Stimulated activated CD8-positive, alpha-beta memory T cell treated with anti-CD3 and anti-CD28 coated beads, Interleukin-15, amount 100 ng/mL, for 48 hours (primary cell): Measurements from ENCODE around the gene DYNC1LI2.
"Not testable (repeated sequence)": the region's sequence is repeated elsewhere in the genome, so short reads cannot be mapped to it uniquely, and the experiment has no call there.

Experiments used
- DNase-seq, 2 donors: peaks; one replicate each; pipeline ENCODE4 v3.0.0-alpha.2; 2020; ENCODE audit warnings: low read depth in 2 of 2

The DYNC1LI2 gene

DNA sequence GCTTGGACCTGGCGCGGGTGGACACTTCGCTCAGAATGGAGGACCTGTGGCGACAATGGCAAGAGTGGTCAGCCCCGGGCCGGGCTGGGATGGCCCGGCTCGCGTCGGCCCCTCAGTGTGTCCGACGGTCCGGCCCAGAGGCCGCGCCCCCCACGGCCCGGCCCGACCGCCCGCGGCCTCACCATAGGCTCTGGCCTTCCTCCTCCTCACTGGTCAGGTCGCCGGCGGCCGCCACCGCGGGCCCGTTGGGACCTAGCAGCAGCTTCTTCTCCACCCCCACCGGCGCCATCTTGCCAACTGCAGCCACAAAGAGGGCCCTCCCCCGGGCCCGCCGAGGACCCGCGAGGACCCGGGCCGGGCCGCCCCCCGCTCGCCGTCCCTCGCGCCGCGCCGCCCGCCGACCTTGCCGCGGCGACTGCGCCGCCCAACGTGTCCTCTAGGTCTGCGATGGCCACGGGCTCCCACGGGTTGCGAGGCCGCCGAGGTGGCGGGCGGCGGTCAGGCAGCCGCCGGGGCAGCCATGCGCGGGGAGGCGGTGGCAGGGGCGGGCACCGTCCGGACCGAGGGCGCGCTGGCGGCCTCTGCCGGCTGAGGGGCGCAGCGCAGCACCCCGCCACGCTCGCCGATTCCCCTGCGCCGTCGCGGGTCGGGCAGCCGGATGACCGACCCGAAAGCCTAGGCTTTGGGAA, at the start of gene DYNC1LI2:
DYNC1LI2 (minus strand) TSS at position 307 of the 689 bp plus-strand sequence; CDS start at position 289, 18 bp downstream.
- peak; percentile 65 for DNase-seq

DNA sequence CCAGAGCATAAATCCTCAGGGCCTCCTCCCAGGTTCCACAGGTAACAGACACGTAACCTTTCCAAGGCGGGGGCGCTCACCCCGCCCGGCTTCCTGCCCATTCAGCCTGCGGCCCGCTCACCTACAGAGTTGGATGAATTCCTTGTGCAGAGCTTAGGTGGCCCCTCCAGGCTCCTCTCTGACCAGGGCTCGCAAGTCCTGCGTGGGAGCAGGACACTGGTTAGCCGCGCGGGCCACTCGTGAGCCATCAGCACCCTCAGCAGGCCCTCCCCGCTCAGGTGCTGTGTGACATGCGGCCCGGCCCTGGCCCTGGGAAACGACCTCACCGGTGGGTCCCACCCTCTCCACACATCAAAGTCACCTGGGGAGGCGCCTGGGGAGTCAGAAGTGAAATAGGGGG, 49.4 kb upstream of the DYNC1LI2 start:
- DNase-seq: no peak

DNA sequence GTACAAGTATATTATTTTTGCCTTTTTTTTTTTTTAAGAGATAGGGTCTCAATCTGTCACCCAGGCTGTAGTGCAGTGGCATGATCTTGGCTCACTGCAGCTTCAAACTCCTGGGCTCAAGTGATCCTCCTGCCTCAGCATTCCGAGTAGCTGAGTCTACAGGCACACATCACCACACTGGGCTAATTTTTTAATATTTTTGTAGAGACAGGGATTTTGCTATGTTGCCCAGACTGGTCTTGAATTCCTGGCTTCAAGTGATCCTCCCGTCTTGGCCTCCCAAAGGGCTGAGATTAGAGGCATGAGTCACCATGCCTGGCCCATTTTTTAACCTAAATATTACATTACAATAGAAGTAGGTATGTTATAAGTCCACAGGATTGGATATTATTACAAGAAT, 46.8 kb upstream of the DYNC1LI2 start:
- DNase-seq: no peak

DNA sequence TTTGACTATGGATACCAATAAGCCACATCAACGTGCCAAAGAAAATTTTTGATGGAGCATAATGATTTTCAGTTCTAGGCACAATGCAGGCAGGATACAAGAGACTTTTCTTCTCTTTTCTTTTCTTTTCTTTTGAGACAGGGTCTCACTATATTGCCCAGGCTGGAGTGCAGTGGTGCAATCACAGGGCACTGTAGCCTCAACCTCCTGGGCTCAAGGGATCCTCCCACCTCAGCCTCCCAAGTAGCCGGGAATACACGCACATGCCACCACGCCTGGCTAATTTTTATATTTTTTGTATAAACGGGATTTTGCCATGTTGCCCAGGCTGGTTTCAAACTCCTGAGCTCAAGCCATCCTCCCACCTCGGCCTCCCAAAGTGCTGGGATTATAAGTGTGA, 42.6 kb upstream of the DYNC1LI2 start:
- not testable (repeated sequence) for DNase-seq

DNA sequence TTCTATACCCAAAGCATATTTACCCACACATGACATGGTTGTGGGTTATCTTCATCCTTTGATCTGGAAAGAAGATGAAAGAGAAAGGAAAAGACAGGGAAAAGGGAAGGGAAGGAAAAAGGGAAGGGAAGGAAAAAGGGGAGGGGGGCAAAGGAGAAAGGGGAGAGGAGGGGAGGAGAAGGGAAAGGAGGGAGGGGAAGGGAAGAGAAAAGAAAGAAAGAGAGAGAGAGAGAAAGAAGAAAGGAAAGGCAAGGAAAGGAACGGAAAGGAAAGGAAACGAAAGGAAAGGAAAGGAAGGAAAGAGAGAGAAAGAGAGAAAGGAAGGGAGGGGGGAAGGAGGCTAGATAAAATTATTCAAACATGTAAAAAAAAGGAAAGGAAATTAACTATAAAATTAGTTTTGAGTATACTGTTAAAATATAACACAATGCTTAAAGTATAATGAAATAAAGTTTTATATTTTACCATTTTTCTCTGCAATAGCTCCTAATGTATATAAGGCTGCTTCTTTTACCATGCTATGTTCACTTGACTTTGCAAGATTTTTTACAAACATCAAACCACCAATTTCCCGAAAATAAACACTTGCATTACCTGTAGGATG, 38.8 kb upstream of the DYNC1LI2 start:
- DNase-seq: no peak

DNA sequence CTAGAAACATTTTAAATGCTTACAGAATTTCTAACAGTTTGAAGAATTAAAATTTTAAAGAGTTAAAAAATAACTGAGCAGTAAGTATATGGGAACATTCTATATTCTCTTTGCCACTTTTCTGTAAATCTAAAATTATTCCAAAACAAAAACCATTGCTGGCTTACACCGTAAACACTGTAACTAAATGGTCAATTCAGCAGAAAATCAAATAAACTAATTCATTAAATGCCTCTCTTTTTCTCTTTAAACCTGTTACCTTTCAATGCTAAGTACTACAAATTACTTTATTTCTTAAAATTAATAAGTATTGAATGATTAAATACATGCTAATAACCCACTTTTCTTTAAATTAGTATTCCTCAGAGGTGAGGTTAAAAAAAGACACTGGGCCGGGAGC, 36.0 kb upstream of the DYNC1LI2 start:
- DNase-seq: no peak

DNA sequence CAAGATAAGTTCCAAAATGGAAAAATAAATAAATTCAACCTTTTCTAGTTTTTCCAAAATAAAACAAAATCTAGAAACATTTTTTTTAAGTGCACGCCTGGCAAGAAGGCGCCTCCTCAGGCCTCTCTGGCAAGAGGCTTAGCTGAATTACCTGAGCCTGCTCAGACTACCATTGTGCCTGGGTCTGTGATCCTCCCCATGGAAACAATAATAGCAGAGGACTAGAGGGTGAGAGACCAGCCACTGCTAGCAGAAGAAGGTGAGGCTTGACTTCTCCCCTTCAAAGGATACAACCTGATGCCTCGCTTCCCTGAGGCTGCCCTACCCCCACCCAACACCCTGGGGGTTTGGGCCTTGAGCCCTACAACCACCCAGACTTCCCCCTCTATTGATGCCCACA, 35.1 kb upstream of the DYNC1LI2 start:
- no peak for DNase-seq

DNA sequence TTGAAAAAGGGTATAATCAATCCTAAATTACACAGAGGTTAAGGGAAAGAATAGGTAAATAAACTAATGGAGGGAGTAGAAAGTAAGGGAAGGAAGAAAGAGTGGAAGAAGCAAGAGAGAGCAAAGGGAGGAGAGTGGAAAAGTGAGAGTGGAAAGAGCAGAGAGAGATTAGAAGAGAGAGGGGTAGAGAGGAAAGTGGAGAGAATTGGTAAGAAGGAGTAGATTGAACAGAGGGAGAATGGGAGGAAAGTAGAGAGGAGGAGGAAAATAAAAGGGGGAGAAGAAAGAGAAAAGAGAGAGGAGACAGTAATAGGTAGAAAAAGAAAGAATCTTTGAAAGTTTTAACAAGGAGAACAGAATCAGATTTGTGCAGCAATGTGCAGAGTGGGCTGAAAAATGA, 25.0 kb upstream of the DYNC1LI2 start:
- DNase-seq: no peak

DNA sequence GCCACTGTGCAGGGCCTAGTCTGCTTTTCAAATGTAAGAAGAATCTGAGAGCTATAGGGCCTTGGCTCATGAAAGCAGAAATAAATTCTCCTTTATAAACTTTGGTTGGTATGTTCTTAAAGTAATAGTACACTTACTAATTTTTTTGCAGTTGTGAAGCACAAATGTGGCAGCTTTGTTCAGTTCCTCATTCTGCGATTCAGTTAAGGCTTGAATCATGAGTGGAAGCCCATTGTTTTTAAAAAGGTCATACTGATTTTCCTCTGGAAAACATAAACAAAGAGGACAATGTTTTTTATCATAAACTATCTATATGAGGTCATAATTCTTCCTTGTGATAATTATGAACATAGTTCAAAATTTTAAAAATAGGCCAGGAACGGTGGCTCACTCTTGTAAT, 23.6 kb upstream of the DYNC1LI2 start:
- DNase-seq: no peak

DNA sequence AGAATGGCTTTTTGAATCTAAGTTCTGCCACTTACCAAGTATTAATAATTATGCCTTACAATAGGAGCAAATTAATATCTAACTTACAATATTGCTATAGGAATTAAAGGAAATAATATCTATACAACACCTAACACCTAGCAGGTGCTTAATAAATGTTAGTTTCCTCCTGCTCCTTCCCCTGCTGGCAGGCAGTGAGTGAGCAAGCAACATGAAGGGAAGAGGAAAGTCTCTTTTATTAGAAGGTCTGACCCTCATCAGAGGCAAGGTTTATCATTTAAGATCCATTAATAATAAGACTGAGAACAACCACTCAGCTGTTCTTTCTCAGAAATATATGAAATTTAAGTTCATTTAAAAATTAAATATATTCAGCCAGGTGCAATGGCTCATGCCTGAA, 6.7 kb upstream of the DYNC1LI2 start:
- DNase-seq: no peak

DNA sequence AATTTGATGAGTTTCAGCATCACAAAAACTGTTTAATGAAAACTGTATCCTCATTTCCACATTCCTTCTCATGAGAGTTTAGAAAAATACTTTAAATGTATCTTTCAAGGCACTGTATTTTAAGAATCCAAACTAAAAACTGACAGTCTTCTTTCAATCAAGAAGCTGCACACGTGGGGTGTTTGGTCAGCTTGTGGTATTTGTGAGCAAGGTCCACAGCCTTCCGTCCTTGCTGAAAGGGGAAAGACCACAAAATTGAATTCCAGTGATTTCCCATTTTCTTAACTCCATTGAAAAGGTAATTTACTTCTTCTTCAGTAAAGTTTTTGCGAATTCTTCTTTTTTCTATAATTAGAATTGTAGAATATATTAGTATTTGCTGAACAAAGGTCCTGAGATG, 3.4 kb upstream of the DYNC1LI2 start:
- DNase-seq: no peak

DNA sequence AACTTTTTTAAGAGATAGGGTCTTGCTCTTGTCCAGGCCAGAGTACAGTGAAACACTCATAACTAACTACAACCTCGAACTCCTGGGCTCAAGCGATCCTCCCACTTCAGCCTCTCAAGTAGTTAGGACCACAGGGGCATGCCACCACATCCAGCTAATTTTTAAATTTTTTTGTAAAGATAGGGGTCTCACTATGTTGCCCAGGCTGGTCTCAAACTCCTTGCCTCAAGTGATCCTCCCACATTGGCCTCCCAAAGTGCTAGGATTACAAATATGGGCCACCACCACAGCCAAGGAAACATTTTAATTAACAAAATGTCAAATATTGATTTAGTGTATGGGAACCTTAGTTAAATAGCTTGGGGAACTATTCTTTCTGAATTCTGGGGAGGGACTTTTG, 2.8 kb upstream of the DYNC1LI2 start:
- no peak for DNase-seq

DNA sequence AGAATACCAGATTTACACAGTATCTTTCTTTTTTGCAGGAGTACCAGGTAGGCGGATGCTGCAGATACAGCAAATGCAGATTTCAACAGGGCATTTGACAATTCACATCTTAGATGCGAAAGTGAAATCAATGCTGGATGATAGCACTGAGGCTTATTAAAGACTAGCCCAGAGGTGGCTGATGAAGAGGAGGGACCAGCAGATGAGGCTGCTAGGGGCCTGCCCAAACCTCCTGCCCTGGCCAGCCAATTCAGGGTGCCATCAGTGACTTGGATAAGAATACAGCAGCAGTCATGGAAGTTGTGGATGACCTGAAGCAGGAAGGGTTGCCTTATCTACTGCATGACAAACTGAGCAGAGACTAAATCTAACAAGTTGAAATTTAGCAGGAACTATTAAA, 1.5 kb upstream of the DYNC1LI2 start:
- DNase-seq: no peak

DNA sequence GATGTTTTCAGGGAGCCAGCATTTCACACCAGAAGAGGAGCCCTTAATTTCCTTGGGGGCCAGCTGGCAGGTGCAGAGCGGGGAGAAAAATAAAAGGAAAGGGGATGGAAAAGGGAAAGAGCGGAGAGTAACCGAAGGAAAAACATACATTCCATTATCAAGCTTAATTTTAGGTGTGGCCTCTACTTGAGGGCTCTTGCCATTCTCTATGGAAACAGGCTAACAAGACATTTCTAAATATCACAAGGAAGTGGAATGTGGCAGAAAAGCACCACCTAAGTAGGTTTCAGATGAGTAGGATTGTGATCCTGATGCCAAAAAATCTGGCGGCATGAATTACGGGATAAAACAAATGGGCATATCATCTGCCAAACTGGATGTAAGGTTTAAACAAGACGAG, 970 bp upstream of the DYNC1LI2 start:
- DNase-seq: no peak

DNA sequence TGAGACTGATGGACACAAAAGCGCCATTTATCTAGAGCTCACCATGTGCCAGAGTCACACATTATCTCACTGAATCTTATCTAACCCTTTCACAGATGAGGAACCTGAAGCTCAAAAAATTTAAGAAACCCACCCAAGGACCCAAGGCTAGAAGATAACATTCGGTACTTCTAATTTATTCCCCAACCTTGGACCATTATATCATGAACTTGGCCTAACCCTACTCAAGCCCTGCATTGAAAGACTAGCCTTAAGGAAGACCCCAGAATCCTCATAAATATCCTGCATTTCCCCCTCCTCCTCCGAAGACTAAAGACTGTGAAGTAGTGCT, 548 bp upstream of the DYNC1LI2 start:
- DNase-seq: no peak

DNA sequence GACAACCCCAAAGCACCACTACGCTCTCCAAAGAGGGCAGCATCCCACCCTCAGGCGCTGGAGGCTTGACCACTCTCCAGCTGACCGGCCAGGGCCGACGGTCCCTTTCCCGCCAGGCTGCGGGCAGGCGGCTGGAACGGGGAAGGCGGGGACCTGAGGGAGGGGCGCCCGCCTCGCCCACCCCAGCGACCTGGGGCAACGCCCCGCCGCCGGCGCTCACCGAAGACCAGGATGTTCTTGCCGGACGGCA, 431 bp downstream of the DYNC1LI2 start:
- no peak for DNase-seq

DNA sequence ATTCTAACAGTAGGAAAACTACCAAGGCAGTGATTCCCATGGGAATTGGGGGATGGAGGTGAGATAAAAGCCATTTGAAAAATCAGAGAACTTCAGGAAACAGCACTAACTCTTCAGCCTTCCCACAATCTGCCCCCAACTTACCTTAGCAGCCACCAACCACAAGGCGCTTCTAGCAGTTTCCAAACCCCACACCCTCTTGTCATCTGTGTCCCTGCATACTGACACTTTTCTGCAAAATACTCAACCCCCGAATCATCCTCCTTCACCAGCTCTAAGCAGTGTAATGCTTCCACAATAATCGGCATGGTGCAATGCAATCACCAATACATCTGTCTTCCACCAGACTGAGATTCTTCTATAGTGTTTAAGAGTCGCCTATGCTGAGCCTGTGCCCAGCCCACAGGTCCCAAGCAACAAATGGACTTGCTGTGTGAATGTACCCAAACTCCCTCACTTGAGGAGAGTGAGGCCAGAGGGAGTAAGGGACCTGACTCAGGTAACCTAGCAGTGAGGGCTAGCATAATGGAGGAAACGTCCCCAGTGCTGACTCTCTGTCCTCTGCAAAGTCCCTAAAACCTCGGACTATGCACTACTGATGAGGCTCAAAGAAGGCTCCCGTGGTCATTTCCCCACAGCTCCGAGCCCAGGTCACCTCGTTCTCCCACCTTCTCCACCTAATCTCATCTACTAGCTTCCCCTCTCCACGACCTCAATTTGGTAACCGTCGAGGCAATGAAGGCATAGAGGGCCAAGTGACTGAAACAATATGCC, 943 bp downstream of the DYNC1LI2 start:
- no peak for DNase-seq

DNA sequence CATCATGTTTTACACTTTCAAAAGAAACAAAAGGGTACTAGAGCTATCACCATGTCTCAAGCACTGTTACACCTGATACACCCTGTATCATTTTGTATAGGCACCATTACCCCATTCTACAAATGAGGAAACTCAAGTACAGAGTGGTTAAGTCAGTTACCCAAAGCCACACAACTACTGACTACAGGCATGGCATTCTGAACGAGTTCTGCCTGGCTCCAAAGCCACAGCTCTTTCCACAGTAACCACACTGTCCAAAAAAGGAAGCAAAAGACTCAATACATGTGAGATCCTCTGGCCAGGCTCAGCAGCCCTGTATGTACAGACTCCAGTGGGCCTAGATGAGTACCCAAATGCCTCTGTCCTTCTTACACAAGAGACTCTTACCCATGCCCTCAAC, 4.7 kb downstream of the DYNC1LI2 start:
- DNase-seq: peak in 1 of 2 donors; percentile 16

DNA sequence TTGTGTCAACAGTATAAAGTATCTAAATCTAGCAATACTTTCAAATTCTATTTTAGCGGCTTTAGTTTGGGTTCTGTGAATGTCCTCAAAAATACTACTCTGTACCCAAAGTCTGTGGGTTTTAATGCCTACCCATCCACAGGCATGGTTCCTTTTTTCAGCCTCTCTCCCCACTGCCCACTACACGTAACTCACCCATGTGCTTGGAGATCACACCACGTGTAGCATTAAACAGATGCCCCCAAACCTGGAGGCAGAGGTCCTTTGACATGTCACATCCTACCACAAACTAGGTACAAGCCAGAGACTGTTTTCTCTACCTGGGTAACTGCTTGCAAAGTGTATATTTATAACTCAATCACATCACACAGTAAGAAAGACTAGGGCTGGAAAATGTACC, 5.4 kb downstream of the DYNC1LI2 start:
- DNase-seq: no peak

DNA sequence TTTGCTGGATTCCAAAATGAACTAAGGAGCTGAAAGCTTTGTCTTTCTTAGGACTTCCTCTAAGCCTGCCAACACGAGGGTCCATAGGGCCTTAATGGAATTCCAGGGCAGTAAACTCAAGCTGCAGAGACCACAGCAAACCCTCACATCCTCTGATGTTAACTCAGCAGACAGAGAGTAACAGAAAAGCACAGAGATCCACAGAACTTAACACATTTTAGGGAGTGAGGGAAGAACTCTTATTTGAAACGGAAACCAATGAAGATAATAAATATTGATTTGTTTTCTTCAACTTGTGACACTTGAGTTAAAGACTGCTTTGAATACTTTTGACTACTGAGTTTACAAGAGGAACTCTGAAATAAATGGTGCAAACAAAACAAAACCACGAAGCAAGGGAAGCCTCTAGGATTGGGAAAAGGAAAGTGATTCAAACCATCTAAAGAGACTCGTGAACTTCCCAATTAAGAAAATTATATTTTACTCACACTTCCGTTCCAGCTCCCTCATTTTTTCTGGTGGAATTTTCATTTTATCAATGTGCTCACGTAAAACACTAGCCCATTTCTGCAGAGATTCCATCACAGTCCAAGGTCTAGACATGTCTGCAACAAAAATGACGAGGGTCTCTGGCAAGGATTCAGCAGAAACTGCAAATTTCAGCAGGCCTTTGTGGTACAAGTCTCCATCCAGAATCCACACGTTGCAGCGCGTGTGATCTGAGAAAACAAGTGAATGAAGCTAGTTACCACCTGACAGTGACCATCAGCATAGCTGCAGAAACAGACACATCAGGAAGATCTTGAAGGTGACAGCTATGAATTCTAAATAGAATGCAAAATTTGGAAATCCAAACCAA, 9.2 kb downstream of the DYNC1LI2 start:
- no peak for DNase-seq

DNA sequence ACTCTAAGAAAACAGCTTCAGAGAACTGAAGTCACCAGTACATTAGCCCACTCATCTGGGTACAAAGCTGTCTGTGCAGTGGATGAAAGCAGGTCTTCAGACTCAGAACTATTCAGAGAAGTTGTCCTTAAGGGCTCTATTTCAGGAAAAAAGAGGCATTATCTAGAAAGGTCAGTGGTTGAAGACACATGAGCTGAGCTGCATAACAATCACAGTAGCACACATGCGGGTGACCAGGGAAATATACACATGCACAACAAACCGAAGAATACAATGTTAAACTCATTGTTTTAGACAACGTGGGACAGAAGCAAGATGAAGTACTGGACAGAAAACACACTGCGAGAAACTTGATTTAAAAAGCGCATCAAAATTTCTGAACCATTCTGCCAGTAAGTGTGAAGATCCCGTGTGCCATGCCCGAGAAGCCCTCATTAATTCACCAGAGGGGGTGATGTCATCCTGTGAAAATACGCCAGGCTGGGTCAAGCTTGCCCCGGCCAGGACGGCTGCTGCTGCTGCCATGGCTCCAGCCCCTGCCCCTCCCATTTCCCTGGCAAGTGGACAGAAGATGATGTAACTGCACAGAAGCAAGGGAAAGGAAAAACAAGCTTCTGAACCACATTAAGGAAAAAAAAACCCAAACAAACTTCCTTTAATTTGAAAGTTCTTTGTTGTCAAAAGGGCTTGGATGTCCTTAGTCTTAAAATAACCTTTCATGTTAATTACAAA, 10.1 kb downstream of the DYNC1LI2 start:
- DNase-seq: no peak

DNA sequence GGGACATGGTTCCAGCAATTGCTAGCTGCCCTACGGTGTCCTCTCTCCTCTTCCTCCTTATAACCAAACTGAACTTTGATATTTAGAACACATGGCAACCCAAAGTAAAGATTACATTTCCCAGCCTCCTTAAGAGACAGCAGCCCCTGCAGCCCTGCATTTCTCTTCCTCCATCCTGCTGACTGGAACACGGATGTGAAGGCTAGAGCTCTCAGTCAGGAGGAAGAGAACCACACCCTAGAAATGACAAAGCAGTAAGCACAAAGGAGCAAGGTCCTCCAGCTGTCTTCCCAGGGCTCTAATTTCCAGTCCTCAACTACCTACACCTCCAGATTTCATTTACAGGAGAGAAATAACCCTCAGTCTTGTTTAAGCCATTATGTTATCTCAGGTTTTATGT, 10.9 kb downstream of the DYNC1LI2 start:
- no peak for DNase-seq
